Endothelial cell of umbilical vein (primary cell): ENCODE results near the gene EXT2. TPM values are rescaled to one million over a fixed set of nuclear protein-coding genes. Genes with fewer than 3 reads are reported as not detected.

Experiments
- BruUV-seq: library from RNA; stranded (reverse); fragments of 400-500 nt; replicated peaks from 2 replicates; lab custom pipeline; 2021; lab: Mats Ljungman, UMichigan
- CTCF ChIA-PET: fragments of 300-600, 350-600 bp; sonication (Branson Sonifier 250); formaldehyde crosslinking; loops from one replicate; lab custom pipeline; 2021; ENCODE audit warnings: antibody characterized with exemption, inconsistent platforms; lab: Charles Lee
- POLR2A ChIA-PET: fragments of 300-600, 350-600 bp; sonication (Branson Sonifier 250); formaldehyde crosslinking; loops from one replicate; lab custom pipeline; 2021; ENCODE audit warnings: antibody characterized with exemption, inconsistent platforms; lab: Charles Lee
- DNase-seq: peaks from one replicate; pipeline ENCODE4 v3.0.0-alpha.2; 2011; ENCODE audit warnings: low read depth, low spot score
- FAIRE-seq: peaks from 2 replicates; lab custom pipeline; 2011; peaks lifted over from hg19 to GRCh38; lab: Jason Lieb, UNC
- H2AFZ ChIP-seq: 2 replicates; pipeline ENCODE4 v1.6.0; 2012; ENCODE audit warnings: low read depth, low read length, control low read depth, inconsistent platforms
- H3K27ac ChIP-seq: 2 replicates; pipeline ENCODE4 v1.5.1; 2011; ENCODE audit warnings: low read depth, mild to moderate bottlenecking, control low read depth, low read length, moderate library complexity; ENCODE audit not compliant: insufficient read depth
- H3K27me3 ChIP-seq, 2 experiments: 2 replicates each; pipeline versions ENCODE4 v1.6.0 to v1.6.1; 2011; ENCODE audit warnings: low read length in 2 of 2, mixed read lengths in 1 of 2; ENCODE audit not compliant: control insufficient read depth in 2 of 2, insufficient read depth in 2 of 2
- H3K36me3 ChIP-seq, 2 experiments: 2 replicates in 1 of 2; 3 replicates in 1 of 2; pipeline ENCODE4 v1.5.1; 2011; ENCODE audit warnings: low read length in 2 of 2, mild to moderate bottlenecking in 1 of 2, moderate library complexity in 1 of 2; ENCODE audit not compliant: control insufficient read depth in 2 of 2, insufficient read depth in 2 of 2; ENCODE audit errors: extremely low read depth in 1 of 2
- H3K4me1 ChIP-seq: 3 replicates; pipeline ENCODE4 v1.5.1; 2011; ENCODE audit warnings: mild to moderate bottlenecking, low read length; ENCODE audit not compliant: control insufficient read depth, insufficient read depth; ENCODE audit errors: extremely low read depth
- H3K4me2 ChIP-seq: 2 replicates; pipeline ENCODE4 v1.6.1; 2011; ENCODE audit warnings: low read length, control low read depth, mixed read lengths; ENCODE audit not compliant: insufficient read depth
- H3K4me3 ChIP-seq, 3 experiments: fragments of 200-600 bp in 1 of 3; sonication (generic), shearing (Covaris generic) in 1 of 3; replicated peaks in 1 of 3; 2 replicates each; pipeline ENCODE4 v1.5.1; 2011 to 2016; ENCODE audit warnings: control low read depth in 3 of 3, low read length in 3 of 3, mild to moderate bottlenecking in 2 of 3, inconsistent platforms in 1 of 3, low read depth in 1 of 3, moderate library complexity in 1 of 3; ENCODE audit not compliant: insufficient read depth in 1 of 3
- H3K79me2 ChIP-seq: 2 replicates; pipeline ENCODE4 v1.6.0; 2012; ENCODE audit warnings: low read length, inconsistent platforms; ENCODE audit not compliant: control insufficient read depth, insufficient read depth
- H3K9ac ChIP-seq: replicated peaks from 2 replicates; pipeline ENCODE3; 2011; ENCODE audit warnings: low read length, control low read depth; ENCODE audit not compliant: insufficient read depth; ENCODE audit errors: extremely low read depth
- H3K9me1 ChIP-seq: replicated peaks from 3 replicates; pipeline ENCODE4 v1.6.0; 2011; ENCODE audit warnings: mild to moderate bottlenecking, low read length; ENCODE audit not compliant: control insufficient read depth, insufficient read depth; ENCODE audit errors: extremely low read depth
- H3K9me3 ChIP-seq: replicated peaks from 2 replicates; pipeline ENCODE4 v1.5.1; 2012; ENCODE audit warnings: low read length, inconsistent platforms; ENCODE audit not compliant: control insufficient read depth, insufficient read depth
- H4K20me1 ChIP-seq: replicated peaks from 2 replicates; pipeline ENCODE3; 2011; ENCODE audit warnings: mild to moderate bottlenecking, low read length; ENCODE audit not compliant: control insufficient read depth, insufficient read depth; ENCODE audit errors: extremely low read depth
- EZH2 ChIP-seq: IDR thresholded peaks from 2 replicates; pipeline ENCODE4 v1.6.1; 2012; ENCODE audit warnings: borderline replicate concordance, low read depth, mild to moderate bottlenecking, moderate library complexity, low read length, inconsistent platforms; ENCODE audit not compliant: severe bottlenecking
- FOS ChIP-seq: IDR thresholded peaks from 2 replicates; pipeline ENCODE4 v1.6.1; 2011; ENCODE audit warnings: mild to moderate bottlenecking, low read length, moderate library complexity, borderline replicate concordance; ENCODE audit not compliant: insufficient read depth
- GATA2 ChIP-seq: IDR thresholded peaks from 2 replicates; pipeline ENCODE4 v1.7.0; 2011; ENCODE audit warnings: low read depth, mild to moderate bottlenecking, moderate library complexity, mixed read lengths, low read length; ENCODE audit not compliant: insufficient read length, insufficient read depth
- JUN ChIP-seq: IDR thresholded peaks from 2 replicates; pipeline ENCODE4 v1.6.1; 2011; ENCODE audit warnings: borderline replicate concordance, low read depth; ENCODE audit not compliant: insufficient read length, insufficient read depth
- MYC ChIP-seq: IDR thresholded peaks from one replicate; pipeline ENCODE4 v1.6.1; 2011; ENCODE audit warnings: mild to moderate bottlenecking, low read depth, low read length
- POLR2A ChIP-seq: IDR thresholded peaks from 2 replicates; pipeline ENCODE4 v1.6.1; 2012; ENCODE audit warnings: low read depth, mild to moderate bottlenecking, control low read depth, low read length
- POLR2AphosphoS5 ChIP-seq: IDR thresholded peaks from 2 replicates; pipeline ENCODE4 v1.6.1; 2012; ENCODE audit warnings: low read depth, mild to moderate bottlenecking, control low read depth, low read length, moderate library complexity; ENCODE audit not compliant: insufficient read depth
- dilution Hi-C: fragments of 300-500 bp; cut with MboI; formaldehyde crosslinking; loops from one replicate; pipeline ENCODE4 v1.15.0; 2019; ENCODE audit warnings: low sequenced_read_pairs; ENCODE audit not compliant: extremely low pct_ligation_motif_present
- intact Hi-C: fragments of 100-400 bp; cut with micrococcal nuclease; formaldehyde crosslinking; loops from one replicate; pipeline ENCODE4 v1.10.0; 2022
- polyA plus RNA-seq, 4 experiments: library from polyadenylated mRNA; depleted of rRNA in 3 of 4; stranded (reverse) in 3 of 4; unstranded in 1 of 4; fragments of >200 nt; gene quantifications; 2 replicates each; pipeline versions ENCODE4 v1.2.1 to v1.2.3, GENCODE V29; 2011 to 2012; ENCODE audit warnings: missing spikeins in 1 of 4
- total RNA-seq: library from RNA; stranded (reverse); gene quantifications from 2 replicates; pipeline ENCODE4 v1.2.3, GENCODE V29; 2021
- TF ChIP-seq, protein P1 (sequence below): IDR thresholded peaks from 2 replicates; pipeline ENCODE4 v1.6.1; 2011; ENCODE audit not compliant: insufficient read depth, insufficient read length
- TF ChIP-seq, protein P2 (sequence below), 2 donors: IDR thresholded peaks; 1 replicate in 1 of 2; 2 replicates in 1 of 2; pipeline ENCODE4 v1.5.1; 2011; ENCODE audit warnings: low read length in 2 of 2, mild to moderate bottlenecking in 2 of 2, moderate library complexity in 2 of 2, control low read depth in 1 of 2, inconsistent platforms in 1 of 2, low read depth in 1 of 2; ENCODE audit not compliant: insufficient read depth in 1 of 2; ENCODE audit errors: extremely low read depth in 1 of 2

EXT2 gene
- total and polyA plus RNA-seq, 2 donors (not counting 3 experiments of a cell fraction or from before 2014, with no cell fraction given), result 50.9 to 60.3 TPM

DNA sequence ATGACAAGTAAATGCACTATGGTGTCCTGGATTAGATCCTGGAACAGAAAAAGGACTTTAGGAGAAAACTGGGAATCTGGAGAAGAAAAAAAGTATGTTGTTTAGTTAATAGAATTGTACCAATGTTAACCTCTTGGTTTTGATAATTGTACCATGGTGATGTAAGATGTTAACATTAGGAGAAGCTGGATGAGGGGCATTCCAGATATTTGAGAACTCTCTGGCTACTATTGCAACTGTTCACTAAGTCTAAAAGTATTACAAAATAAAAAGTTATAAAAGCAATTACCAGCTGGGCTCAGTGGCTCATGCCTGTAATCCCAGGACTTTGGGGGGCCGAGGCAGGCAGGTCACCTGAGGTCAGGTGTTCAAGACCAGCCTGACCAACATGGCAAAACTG, 66.5 kb downstream of the EXT2 start:
- no peaks in the 10 kb centered on the region for H4K20me1 ChIP-seq
- dilution Hi-C loops, result no loop called here
- no peak overlapping the region for H3K27ac ChIP-seq
- no peak for TF ChIP-seq JUN
- no peak for TF ChIP-seq POLR2AphosphoS5
- TF ChIP-seq MYC, result no peak
- no peak for FAIRE-seq
- no peaks in the 10 kb centered on the region for H3K79me2 ChIP-seq
- H3K4me2 ChIP-seq, result no peak overlapping the region
- no peaks in the 10 kb centered on the region for H3K9me3 ChIP-seq
- no peaks in the 10 kb centered on the region for H3K4me1 ChIP-seq
- no peak overlapping the region for H3K9ac ChIP-seq
- intact Hi-C loops, result no loop called here
- ChIA-PET POLR2A (interaction anchor here (0.6 kb wide), 1 partner anchor 18 kb away, joined by 4 read pairs; no protein-coding TSS in a partner anchor), CTCF (no interaction called here)
- H2AFZ ChIP-seq, result no peak overlapping the region
- H3K27me3 ChIP-seq, result no peaks in the 10 kb centered on the region
- no peaks in the 10 kb centered on the region for H3K36me3 ChIP-seq
- BruUV-seq, result no TSS peak
- H3K4me3 ChIP-seq, result no peak overlapping the region
- DNase-seq, result no peak
- no peaks in the 10 kb centered on the region for H3K9me1 ChIP-seq

DNA sequence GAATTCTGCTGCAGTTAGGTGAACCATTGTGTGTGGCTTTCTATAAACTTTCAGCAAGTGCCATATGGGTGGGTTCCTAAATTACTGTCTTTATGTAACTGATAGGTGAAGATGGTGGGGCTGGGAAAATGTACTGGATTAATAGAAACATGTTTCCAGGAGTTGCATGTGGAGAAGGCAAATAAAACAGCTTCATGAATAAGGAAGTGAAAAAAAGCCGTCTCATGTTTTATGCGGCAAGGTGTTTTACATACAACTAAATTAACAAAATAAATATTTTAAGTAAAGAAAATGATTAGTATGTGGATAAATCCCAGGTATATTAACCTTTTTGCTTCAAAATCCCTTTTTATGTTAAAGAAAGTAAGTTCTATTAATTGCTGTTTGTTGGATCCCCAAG, 67.2 kb downstream of the EXT2 start:
- TF ChIP-seq, protein P1, sequence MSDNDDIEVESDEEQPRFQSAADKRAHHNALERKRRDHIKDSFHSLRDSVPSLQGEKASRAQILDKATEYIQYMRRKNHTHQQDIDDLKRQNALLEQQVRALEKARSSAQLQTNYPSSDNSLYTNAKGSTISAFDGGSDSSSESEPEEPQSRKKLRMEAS, result no peak
- TF ChIP-seq, protein P2, sequence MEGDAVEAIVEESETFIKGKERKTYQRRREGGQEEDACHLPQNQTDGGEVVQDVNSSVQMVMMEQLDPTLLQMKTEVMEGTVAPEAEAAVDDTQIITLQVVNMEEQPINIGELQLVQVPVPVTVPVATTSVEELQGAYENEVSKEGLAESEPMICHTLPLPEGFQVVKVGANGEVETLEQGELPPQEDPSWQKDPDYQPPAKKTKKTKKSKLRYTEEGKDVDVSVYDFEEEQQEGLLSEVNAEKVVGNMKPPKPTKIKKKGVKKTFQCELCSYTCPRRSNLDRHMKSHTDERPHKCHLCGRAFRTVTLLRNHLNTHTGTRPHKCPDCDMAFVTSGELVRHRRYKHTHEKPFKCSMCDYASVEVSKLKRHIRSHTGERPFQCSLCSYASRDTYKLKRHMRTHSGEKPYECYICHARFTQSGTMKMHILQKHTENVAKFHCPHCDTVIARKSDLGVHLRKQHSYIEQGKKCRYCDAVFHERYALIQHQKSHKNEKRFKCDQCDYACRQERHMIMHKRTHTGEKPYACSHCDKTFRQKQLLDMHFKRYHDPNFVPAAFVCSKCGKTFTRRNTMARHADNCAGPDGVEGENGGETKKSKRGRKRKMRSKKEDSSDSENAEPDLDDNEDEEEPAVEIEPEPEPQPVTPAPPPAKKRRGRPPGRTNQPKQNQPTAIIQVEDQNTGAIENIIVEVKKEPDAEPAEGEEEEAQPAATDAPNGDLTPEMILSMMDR (IDR thresholded peaks at IDR 0.05; ENCODE audit: extremely low read depth in 1 of 2, insufficient read depth in 1 of 2, low read depth in 1 of 2, low read length in 2 of 2), result no peak
- TF ChIP-seq JUN, result no peak
- TF ChIP-seq EZH2, result no peak
- no peak for TF ChIP-seq GATA2
- no peak for TF ChIP-seq POLR2AphosphoS5
- no peak for TF ChIP-seq MYC
- no peak for TF ChIP-seq POLR2A
- no peak for TF ChIP-seq FOS
- Histone ChIP-seq H3K79me2 (no peaks in the 10 kb centered on the region), H3K9ac (no peak overlapping the region), H3K9me1 (no peaks in the 10 kb centered on the region), H3K4me3 (no peak overlapping the region), H4K20me1 (no peaks in the 10 kb centered on the region), H3K4me1 (no peaks in the 10 kb centered on the region), H3K4me2 (no peak overlapping the region), H2AFZ (no peak overlapping the region), H3K9me3 (no peaks in the 10 kb centered on the region), H3K27me3 (no peaks in the 10 kb centered on the region), H3K36me3 (no peaks in the 10 kb centered on the region), H3K27ac (no peak overlapping the region)
- no peak for DNase-seq
- FAIRE-seq, result no peak
- intact Hi-C loops (no loop called here), dilution Hi-C loops (no loop called here)
- ChIA-PET POLR2A (no interaction called here), CTCF (interaction anchor here (1.0 kb wide), 1 partner anchor 9 kb away, joined by 3 read pairs; no protein-coding TSS in a partner anchor)
- no TSS peak for BruUV-seq
